Panc1 (cell line): Measurements from ENCODE around the gene DST. TPM values are rescaled to one million over a fixed set of nuclear protein-coding genes. Genes with fewer than 3 reads are reported as not detected.

ENCODE experiments used
- ATAC-seq: fragments of 200-7000 bp; cut with Tn5 transposase; 2 replicates; pipeline ENCODE4 v1.9.1; 2020; ENCODE audit warnings: mild to moderate bottlenecking, moderate library complexity
- BruUV-seq: library from RNA; stranded (reverse); fragments of 400-500 nt; replicated peaks from 2 replicates; lab custom pipeline; 2021; lab: Mats Ljungman, UMichigan
- CTCF ChIA-PET: fragments of 300-600 bp; sonication (Branson Sonifier 250); formaldehyde crosslinking; loops from one replicate; lab custom pipeline; 2022; ENCODE audit warnings: antibody characterized with exemption; lab: Charles Lee
- POLR2A ChIA-PET: fragments of 300-600 bp; sonication (Branson Sonifier 250); formaldehyde crosslinking; loops from one replicate; lab custom pipeline; 2022; ENCODE audit warnings: antibody characterized with exemption; lab: Charles Lee
- DNase-seq: peaks from one replicate; pipeline ENCODE4 v3.0.0-alpha.2; 2010; ENCODE audit warnings: low read depth, low spot score
- H3K27ac ChIP-seq: 2 replicates; pipeline ENCODE4 v1.5.1; 2011; ENCODE audit warnings: mild to moderate bottlenecking, low read length, inconsistent platforms
- H3K27me3 ChIP-seq: fragments of 200-500 bp; sonication (Bioruptor generic); 2 replicates; pipeline ENCODE4 v1.6.0; 2014; ENCODE audit warnings: low read length, inconsistent platforms; ENCODE audit not compliant: control insufficient read depth, insufficient read depth
- H3K36me3 ChIP-seq: fragments of 200-500 bp; sonication (Bioruptor generic); 2 replicates; pipeline ENCODE4 v1.5.1; 2014; ENCODE audit warnings: inconsistent platforms, mild to moderate bottlenecking, low read length, moderate library complexity; ENCODE audit not compliant: control insufficient read depth, insufficient read depth
- H3K4me1 ChIP-seq: 2 replicates; pipeline ENCODE4 v1.5.1; 2011; ENCODE audit warnings: inconsistent platforms, mild to moderate bottlenecking, low read length, moderate library complexity; ENCODE audit not compliant: control insufficient read depth, insufficient read depth
- H3K4me3 ChIP-seq, 2 experiments: 2 replicates each; pipeline ENCODE4 v1.5.1; 2011 to 2012; ENCODE audit warnings: low read depth in 2 of 2, low read length in 2 of 2, mild to moderate bottlenecking in 2 of 2, inconsistent platforms in 1 of 2, moderate library complexity in 1 of 2
- H3K9me3 ChIP-seq: fragments of 200-500 bp; sonication (Bioruptor generic); 2 replicates; pipeline ENCODE4 v1.5.1; 2014; ENCODE audit warnings: low read depth, mild to moderate bottlenecking, inconsistent platforms, low read length, moderate library complexity; ENCODE audit not compliant: control insufficient read depth, insufficient read depth
- POLR2AphosphoS5 ChIP-seq: IDR thresholded peaks from 2 replicates; pipeline ENCODE4 v1.6.1; 2012; ENCODE audit warnings: mild to moderate bottlenecking, low read depth, low read length, moderate library complexity
- SIN3A ChIP-seq: IDR thresholded peaks from 2 replicates; pipeline ENCODE4 v1.6.1; 2012; ENCODE audit warnings: low read depth, mild to moderate bottlenecking, low read length, moderate library complexity, borderline replicate concordance; ENCODE audit not compliant: insufficient read depth
- TCF7L2 ChIP-seq: IDR thresholded peaks from 2 replicates; pipeline ENCODE4 v1.6.1; 2011; ENCODE audit warnings: mild to moderate bottlenecking, low read depth, low read length, inconsistent platforms
- in situ Hi-C: cut with HindIII; loops from 2 replicates; pipeline ENCODE4 v1.10.0; 2016; ENCODE audit warnings: low sequenced_read_pairs, low pct_unique_long_range_greater_than_20kb
- intact Hi-C: fragments of 100-400 bp; cut with micrococcal nuclease; formaldehyde crosslinking; loops from one replicate; pipeline ENCODE4 v1.10.0; 2022; ENCODE audit not compliant: unreplicated experiment
- total RNA-seq: library from RNA; stranded (reverse); gene quantifications from one replicate; pipeline ENCODE4 v1.2.1, GENCODE V29; 2021; ENCODE audit not compliant: unreplicated experiment
- TF ChIP-seq, protein P1 (sequence below): fragments of 450-650 bp; IDR thresholded peaks from 2 replicates; pipeline ENCODE4 v1.5.1; 2017; ENCODE audit warnings: mild to moderate bottlenecking
- TF ChIP-seq, protein P2 (sequence below), 2 experiments: IDR thresholded peaks; 2 replicates each; pipeline ENCODE4 v1.6.1; 2011 to 2012; ENCODE audit warnings: low read depth in 2 of 2, control low read depth in 1 of 2, low read length in 1 of 2, mild to moderate bottlenecking in 1 of 2, moderate library complexity in 1 of 2; ENCODE audit not compliant: insufficient read depth in 1 of 2

Gene DST
- total RNA-seq, 1 experiment from 2014 or later = 230 TPM

DNA sequence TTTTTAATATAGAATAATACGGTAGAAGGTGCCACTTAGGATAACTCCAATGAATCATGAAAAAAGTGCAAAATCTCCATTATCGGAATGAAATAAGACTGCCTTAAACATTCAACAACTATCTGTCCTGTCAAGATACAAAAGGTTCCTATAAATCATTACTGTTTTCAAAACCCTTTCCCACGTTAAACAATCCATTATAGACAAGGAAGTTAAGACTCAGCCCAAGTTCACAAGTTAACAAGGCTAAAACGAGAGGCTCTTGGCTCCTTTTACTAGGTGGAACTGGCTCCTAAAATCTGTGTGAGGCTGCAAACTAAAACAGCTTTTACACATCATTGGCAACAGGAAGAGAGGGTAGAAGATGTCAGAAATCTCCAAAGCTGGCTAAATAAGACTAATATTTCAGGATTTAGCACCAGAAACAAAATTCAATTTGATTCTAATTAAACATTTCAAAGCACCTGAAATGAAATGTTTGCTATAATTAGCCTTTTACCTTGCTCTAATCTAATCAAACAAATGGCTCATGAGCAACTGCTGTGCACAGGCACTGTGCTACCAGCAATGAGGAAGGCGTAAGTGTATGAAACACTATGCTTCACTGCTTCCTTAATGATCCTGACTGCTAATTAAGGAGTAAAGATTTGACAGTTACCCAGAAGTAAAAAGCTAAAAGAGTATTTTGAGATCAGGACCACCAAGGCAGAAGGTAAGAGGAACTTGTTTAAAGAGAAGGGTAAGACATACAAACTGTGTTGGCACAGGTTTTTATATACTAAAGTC, 109.7 kb downstream of the DST start:
- TF ChIP-seq, protein P1, sequence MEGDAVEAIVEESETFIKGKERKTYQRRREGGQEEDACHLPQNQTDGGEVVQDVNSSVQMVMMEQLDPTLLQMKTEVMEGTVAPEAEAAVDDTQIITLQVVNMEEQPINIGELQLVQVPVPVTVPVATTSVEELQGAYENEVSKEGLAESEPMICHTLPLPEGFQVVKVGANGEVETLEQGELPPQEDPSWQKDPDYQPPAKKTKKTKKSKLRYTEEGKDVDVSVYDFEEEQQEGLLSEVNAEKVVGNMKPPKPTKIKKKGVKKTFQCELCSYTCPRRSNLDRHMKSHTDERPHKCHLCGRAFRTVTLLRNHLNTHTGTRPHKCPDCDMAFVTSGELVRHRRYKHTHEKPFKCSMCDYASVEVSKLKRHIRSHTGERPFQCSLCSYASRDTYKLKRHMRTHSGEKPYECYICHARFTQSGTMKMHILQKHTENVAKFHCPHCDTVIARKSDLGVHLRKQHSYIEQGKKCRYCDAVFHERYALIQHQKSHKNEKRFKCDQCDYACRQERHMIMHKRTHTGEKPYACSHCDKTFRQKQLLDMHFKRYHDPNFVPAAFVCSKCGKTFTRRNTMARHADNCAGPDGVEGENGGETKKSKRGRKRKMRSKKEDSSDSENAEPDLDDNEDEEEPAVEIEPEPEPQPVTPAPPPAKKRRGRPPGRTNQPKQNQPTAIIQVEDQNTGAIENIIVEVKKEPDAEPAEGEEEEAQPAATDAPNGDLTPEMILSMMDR = no peak
- TF ChIP-seq SIN3A = no peak
- TF ChIP-seq, protein P2, sequence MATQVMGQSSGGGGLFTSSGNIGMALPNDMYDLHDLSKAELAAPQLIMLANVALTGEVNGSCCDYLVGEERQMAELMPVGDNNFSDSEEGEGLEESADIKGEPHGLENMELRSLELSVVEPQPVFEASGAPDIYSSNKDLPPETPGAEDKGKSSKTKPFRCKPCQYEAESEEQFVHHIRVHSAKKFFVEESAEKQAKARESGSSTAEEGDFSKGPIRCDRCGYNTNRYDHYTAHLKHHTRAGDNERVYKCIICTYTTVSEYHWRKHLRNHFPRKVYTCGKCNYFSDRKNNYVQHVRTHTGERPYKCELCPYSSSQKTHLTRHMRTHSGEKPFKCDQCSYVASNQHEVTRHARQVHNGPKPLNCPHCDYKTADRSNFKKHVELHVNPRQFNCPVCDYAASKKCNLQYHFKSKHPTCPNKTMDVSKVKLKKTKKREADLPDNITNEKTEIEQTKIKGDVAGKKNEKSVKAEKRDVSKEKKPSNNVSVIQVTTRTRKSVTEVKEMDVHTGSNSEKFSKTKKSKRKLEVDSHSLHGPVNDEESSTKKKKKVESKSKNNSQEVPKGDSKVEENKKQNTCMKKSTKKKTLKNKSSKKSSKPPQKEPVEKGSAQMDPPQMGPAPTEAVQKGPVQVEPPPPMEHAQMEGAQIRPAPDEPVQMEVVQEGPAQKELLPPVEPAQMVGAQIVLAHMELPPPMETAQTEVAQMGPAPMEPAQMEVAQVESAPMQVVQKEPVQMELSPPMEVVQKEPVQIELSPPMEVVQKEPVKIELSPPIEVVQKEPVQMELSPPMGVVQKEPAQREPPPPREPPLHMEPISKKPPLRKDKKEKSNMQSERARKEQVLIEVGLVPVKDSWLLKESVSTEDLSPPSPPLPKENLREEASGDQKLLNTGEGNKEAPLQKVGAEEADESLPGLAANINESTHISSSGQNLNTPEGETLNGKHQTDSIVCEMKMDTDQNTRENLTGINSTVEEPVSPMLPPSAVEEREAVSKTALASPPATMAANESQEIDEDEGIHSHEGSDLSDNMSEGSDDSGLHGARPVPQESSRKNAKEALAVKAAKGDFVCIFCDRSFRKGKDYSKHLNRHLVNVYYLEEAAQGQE (IDR thresholded peaks at IDR 0.05; ENCODE audit: insufficient read depth in 1 of 2, low read depth in 2 of 2, low read length in 1 of 2) = no peak
- no peak for TF ChIP-seq TCF7L2
- no peak for TF ChIP-seq POLR2AphosphoS5
- POLR2A ChIA-PET = no interaction called here
- Histone ChIP-seq H3K4me1 (no peaks in the 10 kb centered on the region), H3K27me3 (no peaks in the 10 kb centered on the region), H3K4me3 (no peak overlapping the region), H3K9me3 (no peaks in the 10 kb centered on the region), H3K36me3 (peaks cover 53% of the 10 kb centered on the region), H3K27ac (no peak overlapping the region)
- no TSS peak for BruUV-seq
- ATAC-seq = no peak
- no peak for DNase-seq
- CTCF ChIA-PET = no interaction called here
- in situ Hi-C loops = no loop called here
- intact Hi-C loops = no loop called here

DNA sequence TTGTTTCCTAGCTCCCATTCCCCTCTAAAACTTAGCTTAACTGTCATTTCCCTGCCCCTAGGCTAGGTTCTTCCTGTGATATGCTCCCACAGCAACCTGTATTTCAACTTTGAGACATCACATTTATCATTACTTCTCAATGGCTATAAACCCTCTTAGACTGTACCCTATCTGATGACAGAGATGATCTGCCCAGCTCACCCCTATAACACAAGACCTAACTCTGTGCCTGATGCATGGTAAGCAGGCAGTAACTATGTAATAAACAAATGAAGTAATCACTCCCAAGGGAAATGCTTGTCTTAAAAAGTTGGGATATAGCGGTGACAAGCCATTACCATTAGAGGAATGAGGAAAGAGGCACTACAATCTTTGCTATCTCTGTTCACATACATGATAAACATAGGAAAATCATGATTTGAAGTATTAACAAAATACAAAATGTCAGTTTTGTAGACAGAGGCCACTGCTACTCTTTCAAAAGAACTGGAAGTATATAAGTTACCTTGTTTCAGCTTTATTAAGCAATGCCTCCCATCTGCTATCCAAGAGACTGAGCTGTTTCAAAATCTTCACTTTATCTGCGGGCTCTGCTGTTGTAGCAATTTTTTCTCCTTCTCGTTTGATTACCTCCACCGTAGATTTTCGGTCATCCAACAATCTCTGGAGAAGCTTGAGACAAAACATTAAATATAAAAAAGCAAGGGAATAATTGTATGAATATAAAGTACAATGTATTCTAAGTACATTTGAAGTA, 110.7 kb downstream of the DST start:
- ATAC-seq (no peak), DNase-seq (no peak)
- ChIA-PET CTCF (interaction anchor here (0.9 kb wide), 1 partner anchor 10 kb away, joined by 3 read pairs; no protein-coding TSS in a partner anchor), POLR2A (interaction anchor here (0.7 kb wide), 1 partner anchor 10 kb away, joined by 4 read pairs; no protein-coding TSS in a partner anchor)
- intact Hi-C loops = no loop called here
- BruUV-seq = no TSS peak
- peaks cover 62% of the 10 kb centered on the region for H3K36me3 ChIP-seq
- no peak overlapping the region for H3K4me3 ChIP-seq
- H3K9me3 ChIP-seq = no peaks in the 10 kb centered on the region
- TF ChIP-seq POLR2AphosphoS5 (no peak), SIN3A (no peak)
- TF ChIP-seq, protein P2 (IDR thresholded peaks at IDR 0.05; ENCODE audit: insufficient read depth in 1 of 2, low read depth in 2 of 2, low read length in 1 of 2) = no peak
- in situ Hi-C loops = no loop called here
- H3K27me3 ChIP-seq = no peaks in the 10 kb centered on the region
- H3K4me1 ChIP-seq = no peaks in the 10 kb centered on the region
- H3K27ac ChIP-seq = no peak overlapping the region
